ENCODE results near the gene NOVA1. TPM values are rescaled to one million over a fixed set of nuclear protein-coding genes. Genes with fewer than 3 reads are reported as not detected.

Gene NOVA1
- total RNA-seq, 2 donors from 2014 or later: 0.44 TPM; not detected in 1

GRCh38 chr14:26410189-26410685 is 187.6 kb downstream of the NOVA1 start:
- H3K4me1 Mint-ChIP-seq (ENCODE audit: low read depth): no peaks in the 10 kb centered on the region
- H3K9me3 Mint-ChIP-seq: peaks cover 5 to 10% of the 10 kb centered on the region in 2 donors
- no peak overlapping the region for H3K27ac Mint-ChIP-seq
- no peak overlapping the region for H3K4me3 Mint-ChIP-seq
- DNase-seq (no peak), ATAC-seq (replicated peaks in 1 of 2) (no peak)
- no peaks in the 10 kb centered on the region for H3K36me3 Mint-ChIP-seq (ENCODE audit: insufficient read depth in 2 of 2)
- H3K27me3 Mint-ChIP-seq (ENCODE audit: low read depth): no peaks in the 10 kb centered on the region

DNA sequence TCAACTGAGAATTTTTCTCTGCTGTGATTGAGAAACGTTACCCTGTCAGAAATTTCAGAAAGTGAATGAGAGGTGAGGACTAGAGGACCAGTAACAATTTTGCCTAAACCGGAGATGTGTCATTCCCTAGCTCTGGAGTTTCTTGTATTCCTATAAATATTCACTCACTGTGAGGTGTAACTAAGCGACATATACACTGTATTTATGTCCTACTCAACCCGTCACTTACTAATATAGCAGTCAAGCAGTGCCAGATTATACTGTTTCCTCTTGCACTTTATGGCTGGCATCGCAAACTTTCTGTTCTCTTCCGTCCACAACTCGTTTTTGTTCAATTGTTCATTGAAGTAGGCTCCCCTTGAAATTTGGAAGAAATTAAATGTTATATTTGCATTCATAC is 192.9 kb downstream of the NOVA1 start:
- H3K36me3 Mint-ChIP-seq (ENCODE audit: insufficient read depth in 2 of 2): peaks cover 0 to 1% of the 10 kb centered on the region in 2 donors
- H3K27me3 Mint-ChIP-seq (ENCODE audit: low read depth): no peaks in the 10 kb centered on the region
- no peak for DNase-seq
- H3K4me3 Mint-ChIP-seq: no peak overlapping the region
- no peak for ATAC-seq (replicated peaks in 1 of 2)
- H3K9me3 Mint-ChIP-seq: peaks cover 11% of the 10 kb centered on the region in 2 donors
- H3K4me1 Mint-ChIP-seq (ENCODE audit: low read depth): no peaks in the 10 kb centered on the region
- no peak overlapping the region for H3K27ac Mint-ChIP-seq

GRCh38 chr14:26403760-26404159 is 194.1 kb downstream of the NOVA1 start:
- no peak for ATAC-seq (replicated peaks in 1 of 2)
- Mint-ChIP-seq H3K36me3 (ENCODE audit: insufficient read depth in 2 of 2) (peaks cover 0 to 1% of the 10 kb centered on the region in 2 donors), H3K4me3 (no peak overlapping the region), H3K4me1 (ENCODE audit: low read depth) (no peaks in the 10 kb centered on the region), H3K27me3 (ENCODE audit: low read depth) (no peaks in the 10 kb centered on the region), H3K9me3 (peaks cover 9 to 10% of the 10 kb centered on the region in 2 donors), H3K27ac (no peak overlapping the region)
- no peak for DNase-seq

DNA sequence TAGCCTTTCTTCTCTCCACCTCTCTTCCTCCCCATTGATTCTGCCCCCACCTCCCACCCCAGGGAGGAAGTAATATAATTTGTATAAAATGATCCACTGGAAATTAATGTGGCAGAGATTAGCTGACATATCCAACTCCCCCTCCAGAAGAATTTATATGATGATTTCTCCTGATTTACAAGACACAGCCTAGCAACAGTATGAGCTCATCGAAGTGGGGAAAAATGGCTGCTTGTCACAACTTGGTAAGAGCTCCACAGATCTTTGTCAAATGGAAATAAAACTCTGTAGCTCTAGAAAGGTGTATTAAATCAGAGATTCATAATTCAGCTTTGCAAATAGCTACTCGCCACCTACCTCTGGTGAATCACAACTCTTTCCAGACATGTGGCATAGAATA is 195.7 kb downstream of the NOVA1 start:
- Mint-ChIP-seq H3K36me3 (ENCODE audit: insufficient read depth in 2 of 2) (peaks cover 0 to 1% of the 10 kb centered on the region in 2 donors), H3K27me3 (ENCODE audit: low read depth) (no peaks in the 10 kb centered on the region), H3K4me1 (ENCODE audit: low read depth) (no peaks in the 10 kb centered on the region), H3K27ac (no peak overlapping the region), H3K4me3 (no peak overlapping the region), H3K9me3 (peaks cover 6 to 10% of the 10 kb centered on the region in 2 donors)
- ATAC-seq (replicated peaks in 1 of 2) (no peak), DNase-seq (no peak)

DNA sequence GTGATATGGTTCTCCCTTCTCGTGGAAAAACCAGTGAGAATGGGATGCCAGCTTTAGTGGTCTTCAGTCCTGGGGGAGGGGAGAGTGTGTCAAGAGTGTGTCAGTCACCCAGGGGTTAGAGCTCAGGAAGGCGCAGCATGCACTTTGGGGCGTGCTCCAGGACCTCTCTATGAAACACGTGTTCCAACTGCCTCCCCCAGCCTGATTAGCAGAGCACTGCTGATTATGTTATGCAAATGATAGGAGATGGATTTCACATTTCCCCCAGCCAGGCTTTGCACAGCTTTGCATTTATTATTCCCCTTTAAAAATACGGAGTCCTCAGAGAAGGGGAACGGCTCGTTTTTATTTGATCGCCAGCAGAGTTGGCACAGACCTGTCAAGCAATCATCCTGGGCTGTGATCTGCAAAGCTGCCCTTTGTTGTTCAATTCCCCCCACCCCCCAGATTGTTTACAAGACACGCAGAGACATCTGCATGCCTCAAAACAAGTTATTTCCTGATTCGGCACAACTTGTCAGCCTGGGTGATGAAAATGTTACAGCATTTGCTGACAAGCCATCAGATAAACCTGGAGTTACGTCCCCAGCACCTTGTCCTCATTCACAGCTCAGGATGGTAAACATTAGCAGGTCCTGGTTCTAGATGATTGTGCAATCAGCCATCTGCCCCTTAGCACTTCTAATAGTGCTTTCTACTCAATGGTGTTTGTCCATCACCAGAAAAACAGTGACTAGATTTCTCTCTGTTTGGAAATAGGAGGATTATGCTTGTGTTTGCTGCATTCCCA is 196.5 kb downstream of the NOVA1 start:
- Mint-ChIP-seq H3K27ac (no peak overlapping the region), H3K9me3 (peaks cover 6 to 10% of the 10 kb centered on the region in 2 donors), H3K27me3 (ENCODE audit: low read depth) (no peaks in the 10 kb centered on the region), H3K4me3 (no peak overlapping the region), H3K4me1 (ENCODE audit: low read depth) (no peaks in the 10 kb centered on the region), H3K36me3 (ENCODE audit: insufficient read depth in 2 of 2) (peaks cover 0 to 1% of the 10 kb centered on the region in 2 donors)
- no peak for ATAC-seq (replicated peaks in 1 of 2)
- no peak for DNase-seq

GRCh38 chr14:26400373-26400772 is 197.5 kb downstream of the NOVA1 start:
- Mint-ChIP-seq H3K4me1 (ENCODE audit: low read depth) (no peaks in the 10 kb centered on the region), H3K9me3 (peaks cover 8 to 10% of the 10 kb centered on the region in 2 donors), H3K4me3 (no peak overlapping the region)

GRCh38 chr14:26398616-26399015 is 199.2 kb downstream of the NOVA1 start:
- Mint-ChIP-seq H3K27ac (no peak overlapping the region), H3K36me3 (ENCODE audit: insufficient read depth in 2 of 2) (peaks cover 0 to 2% of the 10 kb centered on the region in 2 donors), H3K4me1 (ENCODE audit: low read depth) (no peaks in the 10 kb centered on the region), H3K27me3 (ENCODE audit: low read depth) (no peaks in the 10 kb centered on the region), H3K9me3 (peaks cover 3 to 8% of the 10 kb centered on the region in 2 donors), H3K4me3 (no peak overlapping the region)
- no peak for DNase-seq
- ATAC-seq (replicated peaks in 1 of 2): no peak

More at GRCh38 chr14:26400373-26400772, 197.5 kb downstream of the NOVA1 start:
- H3K27me3 Mint-ChIP-seq (ENCODE audit: low read depth): no peaks in the 10 kb centered on the region
- ATAC-seq (replicated peaks in 1 of 2) (no peak), DNase-seq (no peak)
- H3K36me3 Mint-ChIP-seq (ENCODE audit: insufficient read depth in 2 of 2): peaks cover 0 to 1% of the 10 kb centered on the region in 2 donors
- no peak overlapping the region for H3K27ac Mint-ChIP-seq

Data from activated T-cell treated with anti-CD3 and anti-CD28 coated beads, Interleukin-2, amount 50 U/mL, for 72 hours (primary cell).